GM18870 (cell line): ENCODE data around the gene PKIB.
"Not testable (repeated sequence)": the region's sequence is repeated elsewhere in the genome, so short reads cannot be mapped to it uniquely, and the experiment has no call there.

ENCODE experiments used
- ATAC-seq: cut with Tn5 transposase; IDR thresholded peaks from one replicate; pipeline ENCODE4 v1.9.1; 2021; ENCODE audit warnings: moderate library complexity; ENCODE audit not compliant: unreplicated experiment

Gene PKIB

DNA sequence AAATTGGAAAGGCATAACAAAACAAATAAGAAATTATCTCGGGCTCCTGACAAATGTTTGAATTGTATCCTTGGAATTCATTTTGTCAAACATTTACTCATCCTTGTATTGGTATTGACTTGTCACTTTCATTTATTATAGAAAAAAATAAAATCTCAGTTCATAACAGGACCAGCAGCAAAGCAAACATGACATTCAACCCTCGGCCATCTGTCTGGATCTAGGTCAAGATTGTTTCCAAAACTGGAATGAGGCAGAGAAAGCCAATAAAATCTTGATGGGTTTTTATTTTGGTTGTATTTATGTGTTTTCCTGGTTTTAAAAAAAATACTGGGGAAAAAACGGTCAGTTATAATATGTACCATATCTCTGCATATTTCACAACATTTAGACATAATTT is 126.4 kb downstream of the PKIB start:
- no peak for ATAC-seq

DNA sequence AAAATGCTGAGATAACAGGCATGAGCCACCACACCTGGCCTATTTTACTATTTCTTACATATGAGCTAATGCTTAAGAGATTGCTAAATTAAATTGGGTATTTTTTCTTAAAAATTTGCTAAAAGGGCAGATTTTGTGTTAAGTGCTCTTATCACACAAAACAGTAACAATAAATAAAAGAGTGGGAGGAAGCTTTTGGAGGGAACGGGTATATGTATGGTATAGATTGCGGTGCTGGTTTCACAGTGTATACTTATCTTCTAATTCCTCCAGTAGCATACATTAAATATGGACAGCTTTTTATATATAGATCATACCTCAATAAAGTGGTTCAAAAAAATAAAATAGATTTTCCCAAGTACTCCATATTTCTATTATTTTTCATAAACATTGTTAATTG is 129.9 kb downstream of the PKIB start:
- ATAC-seq, result no peak

GRCh38 chr6:122740936-122741335 is 130.7 kb downstream of the PKIB start:
- no peak for ATAC-seq

DNA sequence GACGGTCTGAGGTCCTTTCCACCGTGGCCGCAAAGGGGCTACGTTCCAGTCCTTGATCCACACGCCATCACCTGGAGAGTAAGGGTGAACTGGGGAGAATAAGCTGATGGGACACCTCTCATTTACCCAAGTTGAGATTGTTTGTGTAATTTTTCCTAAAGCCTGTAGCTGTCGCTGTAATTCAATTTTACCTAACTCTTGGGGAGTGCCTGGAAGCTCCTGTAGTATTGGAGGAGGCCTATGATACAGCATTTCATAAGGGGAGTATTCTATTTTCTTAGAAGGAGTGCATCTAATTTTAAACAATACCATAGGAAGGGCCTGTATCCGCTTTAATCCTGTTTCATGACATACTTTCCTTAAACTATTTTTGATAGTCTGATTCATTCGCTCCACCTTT is 134.0 kb downstream of the PKIB start:
- ATAC-seq, result not testable (repeated sequence)

DNA sequence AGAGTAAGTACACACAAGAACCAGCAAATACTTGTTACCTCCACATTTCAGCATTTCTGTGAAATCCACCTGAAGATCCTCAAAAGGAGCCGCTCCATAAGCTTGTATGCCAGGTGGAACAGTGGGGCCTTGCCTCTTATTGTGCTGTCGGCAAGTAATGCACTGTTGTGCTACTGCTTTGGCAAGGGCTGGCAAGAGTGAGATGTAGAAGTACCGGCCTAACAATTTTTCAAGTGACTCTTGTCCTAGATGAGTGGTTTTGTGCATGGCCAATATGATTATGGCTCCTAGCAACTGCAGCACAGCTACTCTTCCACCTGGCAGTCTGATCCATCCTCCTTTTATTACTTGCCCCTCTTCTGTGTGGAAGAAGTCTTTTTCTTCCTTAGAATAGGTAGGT is 134.7 kb downstream of the PKIB start:
- ATAC-seq, result not testable (repeated sequence)

GRCh38 chr6:122746688-122747087 is 136.5 kb downstream of the PKIB start:
- ATAC-seq, result no peak

DNA sequence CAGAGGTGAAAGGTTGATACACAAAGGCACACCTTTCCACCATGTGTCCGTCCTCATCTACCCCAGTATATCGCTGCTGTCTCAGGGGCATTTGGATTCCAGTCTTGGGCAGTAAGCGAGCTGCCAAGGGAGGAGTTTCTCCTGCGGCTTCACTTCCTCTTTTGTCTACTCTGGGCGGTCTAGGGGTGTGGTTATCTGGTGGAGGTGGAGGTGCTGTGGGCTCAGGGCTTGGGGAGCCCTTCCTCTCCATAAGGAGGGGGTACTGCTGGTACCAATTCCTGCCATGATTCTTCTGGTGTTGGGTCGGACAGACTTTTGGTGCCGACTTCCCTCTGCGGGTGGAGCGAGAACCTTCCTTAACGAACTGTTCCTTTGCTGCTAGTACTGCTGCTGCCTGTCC is 137.4 kb downstream of the PKIB start:
- no peak for ATAC-seq

DNA sequence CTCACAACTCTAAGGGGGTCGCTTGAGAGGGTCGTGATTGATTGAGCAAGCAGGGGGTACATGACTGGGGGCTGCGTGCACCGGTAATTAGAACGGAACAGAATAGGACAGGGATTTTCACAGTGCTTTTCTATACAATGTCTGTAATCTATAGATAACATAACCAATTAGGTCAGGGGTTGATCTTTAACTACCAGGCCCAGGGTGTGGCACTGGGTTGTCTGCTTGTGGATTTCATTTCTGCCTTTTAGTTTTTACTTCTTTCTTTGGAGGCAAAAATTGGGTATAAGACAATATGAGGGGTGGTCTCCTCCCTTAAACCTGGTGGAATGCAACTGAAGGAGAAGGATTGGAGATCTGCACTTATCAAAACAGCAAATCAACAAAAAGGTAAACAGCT is 138.7 kb downstream of the PKIB start:
- not testable (repeated sequence) for ATAC-seq

GRCh38 chr6:122749451-122750050 is 139.3 kb downstream of the PKIB start:
- no peak for ATAC-seq

DNA sequence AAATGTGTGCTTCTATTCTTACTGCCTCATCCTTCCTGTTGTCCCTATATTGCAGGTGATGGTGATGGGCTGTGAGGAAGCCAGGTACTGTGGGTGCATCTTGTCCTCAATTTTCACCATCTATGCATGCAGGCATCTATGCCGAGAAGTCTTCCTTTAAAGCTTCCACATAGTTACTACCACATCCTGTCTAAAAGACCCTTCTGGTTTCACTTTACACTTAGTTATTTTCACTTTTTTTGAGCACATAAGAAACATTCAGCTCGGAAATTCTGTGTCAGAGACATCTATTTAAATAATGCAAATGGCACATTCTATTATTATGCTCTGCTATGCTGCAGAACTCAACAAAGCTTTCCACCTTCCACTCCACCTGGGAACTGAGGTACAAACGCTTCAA is 141.1 kb downstream of the PKIB start:
- peak; percentile 90 for ATAC-seq

DNA sequence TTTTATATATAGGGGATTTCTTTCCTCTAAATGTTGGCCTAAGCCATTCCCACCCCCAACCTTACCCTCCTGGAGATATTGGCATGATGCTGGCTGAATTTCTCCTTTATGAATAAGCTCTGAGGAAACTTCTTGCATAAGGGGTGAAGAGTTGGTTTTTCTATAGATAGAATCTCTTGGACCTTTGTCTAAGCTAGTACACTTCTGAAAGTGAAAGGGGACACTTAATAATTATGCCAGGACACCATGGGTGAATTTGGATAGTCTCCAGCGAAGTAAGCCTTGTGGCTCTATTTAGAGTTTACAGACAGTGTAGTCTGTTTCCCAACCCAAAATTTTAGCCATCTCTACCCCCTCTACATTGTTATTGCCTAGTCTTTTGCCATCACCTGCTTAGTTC is 142.3 kb downstream of the PKIB start:
- ATAC-seq, result peak; percentile 35

GRCh38 chr6:122753000-122753687 is 142.9 kb downstream of the PKIB start:
- ATAC-seq, result no peak

- ATAC-seq, result no peak
Observed at GRCh38 chr6:122753688-122754056, 143.5 kb downstream of the PKIB start.

- no peak for ATAC-seq
Observed at GRCh38 chr6:122754191-122754731, 144.1 kb downstream of the PKIB start.

- ATAC-seq, result no peak
Observed at GRCh38 chr6:122755901-122756300, 145.7 kb downstream of the PKIB start.

GRCh38 chr6:122758927-122759334 is 148.7 kb downstream of the PKIB start:
- peak; percentile 100 for ATAC-seq

DNA sequence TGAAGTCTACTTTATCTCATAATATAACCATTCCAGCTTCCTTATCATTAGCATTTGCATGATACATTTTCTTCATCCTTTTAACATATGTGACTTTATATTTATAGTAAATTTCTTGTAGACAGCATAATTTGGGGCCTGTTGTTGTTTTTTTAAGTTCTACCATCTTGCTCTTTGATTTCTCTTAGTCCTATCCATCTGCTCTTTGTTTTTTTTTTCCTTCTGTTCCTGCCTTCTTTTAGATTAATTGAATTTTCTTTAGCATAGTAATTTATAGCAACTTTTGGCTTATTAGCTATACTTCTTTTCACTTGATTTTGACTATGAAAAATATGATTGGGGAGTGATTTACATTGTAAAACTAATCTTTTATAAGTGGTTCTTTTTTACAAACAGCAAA is 150.1 kb downstream of the PKIB start:
- ATAC-seq, result no peak

DNA sequence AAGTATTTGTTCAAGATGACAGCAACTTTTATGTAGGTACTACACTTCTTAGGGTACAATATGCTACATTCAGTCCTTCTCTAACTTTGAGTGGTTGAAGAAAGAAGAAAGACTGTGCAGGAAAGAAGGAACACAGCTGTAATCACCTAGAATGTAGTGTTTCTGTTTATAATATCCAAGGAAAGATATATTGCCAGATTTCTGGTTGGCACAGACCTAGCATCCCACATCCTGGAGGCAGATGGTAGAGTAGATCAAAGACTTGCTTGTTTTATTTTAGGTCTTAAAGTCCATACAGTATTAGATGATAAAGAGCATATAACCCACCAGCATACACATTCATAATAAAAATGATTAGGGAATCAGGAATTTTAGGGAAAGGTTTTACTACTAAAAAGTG is 156.1 kb downstream of the PKIB start:
- no peak for ATAC-seq

DNA sequence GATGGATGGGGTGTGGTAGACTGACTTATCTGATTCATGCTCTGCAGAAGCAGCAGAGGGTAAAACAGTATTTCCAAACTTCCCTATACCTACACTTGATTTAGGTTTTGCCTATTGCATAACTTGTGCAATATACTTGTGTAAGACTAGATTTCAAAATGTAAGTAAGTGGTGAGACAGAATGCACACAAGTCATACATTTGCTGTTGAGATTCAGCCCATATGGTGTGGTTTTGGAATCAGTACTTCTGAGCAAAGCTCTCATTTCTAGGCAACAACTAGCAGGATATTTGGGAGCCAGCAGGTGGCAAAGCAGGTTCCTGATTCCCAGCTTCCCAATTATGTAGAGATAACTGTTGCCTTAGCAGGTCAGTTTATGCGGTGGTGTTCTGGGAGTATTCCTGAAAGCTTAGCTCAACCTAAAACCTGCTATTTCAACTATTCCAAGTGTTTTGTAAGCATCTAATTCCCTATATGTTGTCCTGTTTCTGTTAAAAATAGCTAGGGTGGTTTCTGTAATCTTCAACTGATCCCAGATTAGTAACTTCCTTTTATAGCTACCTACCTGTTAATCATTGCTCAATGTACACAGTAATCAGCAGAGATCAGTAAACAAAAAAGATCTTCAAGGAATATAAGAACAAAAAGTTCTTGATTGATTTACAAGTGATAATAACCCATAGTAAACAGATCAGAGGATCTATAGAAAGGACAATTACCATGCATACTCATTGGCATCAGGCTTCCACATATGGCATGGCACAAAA is 160.8 kb downstream of the PKIB start:
- no peak for ATAC-seq

DNA sequence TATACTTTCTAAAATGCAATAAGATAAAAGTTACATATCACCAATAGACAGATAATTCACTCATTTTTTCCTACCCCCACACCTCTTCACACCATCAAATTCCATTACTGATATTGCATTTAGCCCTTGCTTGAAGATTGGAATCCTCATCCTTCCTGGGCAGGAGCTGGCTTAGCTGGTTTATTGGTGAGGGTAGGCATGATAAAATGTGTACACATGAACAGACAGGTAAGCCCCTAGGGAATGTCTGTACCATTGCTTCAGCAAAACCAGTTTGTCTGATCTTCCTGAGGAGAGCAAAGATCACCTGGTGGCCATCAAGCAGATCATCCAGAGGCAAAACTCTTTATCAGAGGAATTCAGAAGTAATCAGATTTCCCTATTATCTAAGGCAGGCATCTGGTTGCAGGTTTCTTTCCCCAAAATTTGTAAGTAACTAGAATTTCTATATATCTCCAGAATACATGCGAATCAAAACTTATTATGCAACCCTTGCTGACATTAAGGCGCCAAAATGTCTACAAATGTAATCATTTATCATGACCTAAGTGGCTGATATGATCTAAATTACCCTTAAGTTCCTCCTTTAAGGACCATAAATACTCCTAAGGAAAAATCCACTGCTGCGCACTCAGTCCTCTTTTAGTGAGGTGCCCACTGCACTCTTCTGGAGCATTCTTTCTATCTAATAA is 162.7 kb downstream of the PKIB start:
- no peak for ATAC-seq
